Superior temporal gyrus (tissue), 1 donor: Measurements from ENCODE around the gene GRIPAP1.

Source experiments
- DNase-seq: peaks from one replicate; pipeline ENCODE4 v3.0.0-alpha.2; 2016; ENCODE audit errors: extremely low spot score

GRIPAP1 gene

GRCh38 chrX:48923771-48924170 lies 78.3 kb downstream of the GRIPAP1 start:
- no peak for DNase-seq
